ENCODE data around the gene GRK5.
"Not testable (repeated sequence)": the region's sequence is repeated elsewhere in the genome, so short reads cannot be mapped to it uniquely, and the experiment has no call there.

GRK5 gene

GRCh38 chr10:119207366-119207666, at the start of gene GRK5:
GRK5 (plus strand) TSS chr10:119207571; CDS start chr10:119207918, 347 bp downstream.
- peak; percentile 90 for DNase-seq (ENCODE audit: low spot score)

GRCh38 chr10:119159332-119159731, 48.0 kb upstream of the GRK5 start:
- no peak for DNase-seq (ENCODE audit: low spot score)

- DNase-seq (ENCODE audit: low spot score), result no peak
Measured at GRCh38 chr10:119161680-119162451, 45.5 kb upstream of the GRK5 start.

- DNase-seq (ENCODE audit: low spot score), result no peak
Measured at GRCh38 chr10:119162452-119163092, 44.8 kb upstream of the GRK5 start.

GRCh38 chr10:119165171-119166117, 41.9 kb upstream of the GRK5 start, which contains the start of gene SFXN4:
SFXN4 (minus strand) TSS chr10:119165714; CDS start chr10:119165647, 67 bp downstream.
- DNase-seq (ENCODE audit: low spot score), result peak; percentile 66

- DNase-seq (ENCODE audit: low spot score), result no peak
Measured at GRCh38 chr10:119166118-119166500, 41.3 kb upstream of the GRK5 start.

- no peak for DNase-seq (ENCODE audit: low spot score)
Measured at GRCh38 chr10:119166564-119166963, 40.8 kb upstream of the GRK5 start.

GRCh38 chr10:119167041-119167440, 40.3 kb upstream of the GRK5 start:
- no peak for DNase-seq (ENCODE audit: low spot score)

GRCh38 chr10:119174109-119174508, 33.3 kb upstream of the GRK5 start:
- DNase-seq (ENCODE audit: low spot score), result no peak

GRCh38 chr10:119176166-119176565, 31.2 kb upstream of the GRK5 start:
- DNase-seq (ENCODE audit: low spot score), result no peak

GRCh38 chr10:119177708-119178371, 29.5 kb upstream of the GRK5 start:
- no peak for DNase-seq (ENCODE audit: low spot score)

- peak; percentile 85 for DNase-seq (ENCODE audit: low spot score)
Measured at GRCh38 chr10:119178372-119179119, 28.8 kb upstream of the GRK5 start, which contains the start of gene PRDX3. PRDX3 (minus strand) TSS chr10:119178812; CDS start chr10:119178790, 22 bp downstream.

- not testable (repeated sequence) for DNase-seq (ENCODE audit: low spot score)
Measured at GRCh38 chr10:119180850-119181400, 26.4 kb upstream of the GRK5 start.

GRCh38 chr10:119183664-119184412, 23.5 kb upstream of the GRK5 start:
- no peak for DNase-seq (ENCODE audit: low spot score)

GRCh38 chr10:119189811-119190282, 17.5 kb upstream of the GRK5 start:
- no peak for DNase-seq (ENCODE audit: low spot score)

- DNase-seq (ENCODE audit: low spot score), result no peak
Measured at GRCh38 chr10:119190353-119190752, 17.0 kb upstream of the GRK5 start.

GRCh38 chr10:119190954-119191785, 16.2 kb upstream of the GRK5 start:
- no peak for DNase-seq (ENCODE audit: low spot score)

- DNase-seq (ENCODE audit: low spot score), result no peak
Measured at GRCh38 chr10:119191881-119192280, 15.5 kb upstream of the GRK5 start.

- no peak for DNase-seq (ENCODE audit: low spot score)
Measured at GRCh38 chr10:119197921-119198320, 9.4 kb upstream of the GRK5 start.
